ENCODE measurements around the gene USP16. TPM values are rescaled to one million over a fixed set of nuclear protein-coding genes. Genes with fewer than 3 reads are reported as not detected.

The USP16 gene
- total RNA-seq, 6 experiments from 2014 or later: 28.1 to 43.1 (median 37.1) TPM

- Mint-ChIP-seq H3K9me3 (no peaks in the 10 kb centered on the region), H3K36me3 (ENCODE audit: low read depth) (peaks cover 14% of the 10 kb centered on the region), H3K4me1 (ENCODE audit: low read depth) (peaks cover 34% of the 10 kb centered on the region), H3K4me3 (no peak overlapping the region), H3K27me3 (ENCODE audit: insufficient read depth) (peaks cover 3% of the 10 kb centered on the region; the same call in 1 of the 2 replicates), H3K27ac (peak overlapping the region; percentile 26; the same call in 1 of the 2 replicates)
- DNase-seq: no peak
- TF ChIP-seq CTCF (IDR thresholded peaks at IDR 0.05): no peak
Measured at GRCh38 chr21:29022166-29022565, 2.3 kb upstream of the USP16 start.

GRCh38 chr21:29025328-29025713 lies 853 bp downstream of the USP16 start:
- H3K27ac Mint-ChIP-seq: peak overlapping the region; percentile 100
- H3K4me1 Mint-ChIP-seq (ENCODE audit: low read depth): peaks cover 20% of the 10 kb centered on the region
- H3K36me3 Mint-ChIP-seq (ENCODE audit: low read depth): peaks cover 12% of the 10 kb centered on the region
- H3K4me3 Mint-ChIP-seq: peak overlapping the region; percentile 95
- H3K27me3 Mint-ChIP-seq (ENCODE audit: insufficient read depth): peaks cover 3% of the 10 kb centered on the region; the same call in 1 of the 2 replicates
- no peaks in the 10 kb centered on the region for H3K9me3 Mint-ChIP-seq
- no peak for TF ChIP-seq CTCF (IDR thresholded peaks at IDR 0.05)
- DNase-seq: peak; percentile 38

DNA sequence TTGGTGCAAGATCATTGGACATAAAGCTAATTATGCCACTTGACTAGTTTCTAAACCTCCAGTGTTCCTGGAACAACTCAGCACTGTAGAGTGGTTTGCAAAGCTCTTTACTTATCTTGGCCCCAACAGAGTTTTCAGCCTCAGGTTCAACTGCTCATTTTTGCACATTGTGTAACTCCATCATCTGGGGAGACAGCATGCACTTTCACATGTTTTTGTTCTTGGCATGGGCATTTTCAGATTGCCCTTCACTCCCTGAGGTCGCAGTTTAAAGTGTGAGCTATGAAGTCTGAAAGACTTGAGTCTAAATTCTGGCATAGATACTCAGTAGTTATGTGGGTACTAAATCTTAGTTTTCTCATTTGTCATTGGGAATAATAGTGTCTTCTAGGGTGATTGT lies 5.1 kb downstream of the USP16 start:
- no peak for TF ChIP-seq CTCF (IDR thresholded peaks at IDR 0.05)
- DNase-seq: no peak
- Mint-ChIP-seq H3K27me3 (ENCODE audit: insufficient read depth) (peaks cover 3% of the 10 kb centered on the region), H3K4me3 (no peak overlapping the region), H3K4me1 (ENCODE audit: low read depth) (peaks cover 15% of the 10 kb centered on the region), H3K9me3 (no peaks in the 10 kb centered on the region), H3K27ac (no peak overlapping the region), H3K36me3 (ENCODE audit: low read depth) (peaks cover 12% of the 10 kb centered on the region; the same call in 1 of the 2 replicates)

- Mint-ChIP-seq H3K27me3 (ENCODE audit: insufficient read depth) (no peaks in the 10 kb centered on the region; the same call in 1 of the 2 replicates), H3K27ac (no peak overlapping the region), H3K4me1 (ENCODE audit: low read depth) (peaks cover 9% of the 10 kb centered on the region), H3K9me3 (no peaks in the 10 kb centered on the region), H3K4me3 (no peak overlapping the region), H3K36me3 (ENCODE audit: low read depth) (peaks cover 18% of the 10 kb centered on the region)
- DNase-seq: no peak
- no peak for TF ChIP-seq CTCF (IDR thresholded peaks at IDR 0.05)
Measured at GRCh38 chr21:29030909-29031308, 6.4 kb downstream of the USP16 start.

DNA sequence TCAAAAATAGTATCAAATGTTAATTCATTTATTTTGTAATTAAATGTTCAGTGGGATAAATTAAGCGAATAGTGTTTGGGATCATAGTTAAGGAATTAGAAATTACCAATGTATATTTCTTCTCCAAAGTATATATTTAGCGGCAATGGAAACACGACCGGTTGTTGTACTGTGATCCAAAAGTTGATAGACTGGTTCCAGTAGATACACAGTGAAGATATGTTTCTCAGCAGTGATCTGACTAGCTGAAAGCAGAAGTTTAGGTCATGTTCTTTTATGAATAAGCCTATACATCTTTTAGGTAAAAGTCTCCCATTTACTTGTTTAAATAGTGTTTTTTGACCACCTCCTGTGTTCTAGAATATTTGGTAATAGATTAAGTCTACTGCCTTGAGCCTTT lies 8.8 kb downstream of the USP16 start:
- Mint-ChIP-seq H3K9me3 (no peaks in the 10 kb centered on the region), H3K27ac (no peak overlapping the region), H3K4me3 (no peak overlapping the region), H3K4me1 (ENCODE audit: low read depth) (no peaks in the 10 kb centered on the region), H3K36me3 (ENCODE audit: low read depth) (peaks cover 34% of the 10 kb centered on the region), H3K27me3 (ENCODE audit: insufficient read depth) (no peaks in the 10 kb centered on the region; the same call in 1 of the 2 replicates)
- no peak for DNase-seq
- TF ChIP-seq CTCF (IDR thresholded peaks at IDR 0.05): no peak

- Mint-ChIP-seq H3K9me3 (no peaks in the 10 kb centered on the region), H3K27me3 (ENCODE audit: insufficient read depth) (no peaks in the 10 kb centered on the region; the same call in 1 of the 2 replicates), H3K4me3 (no peak overlapping the region), H3K36me3 (ENCODE audit: low read depth) (peaks cover 34% of the 10 kb centered on the region), H3K27ac (no peak overlapping the region), H3K4me1 (ENCODE audit: low read depth) (no peaks in the 10 kb centered on the region)
- no peak for TF ChIP-seq CTCF (IDR thresholded peaks at IDR 0.05)
- DNase-seq: no peak
Measured at GRCh38 chr21:29033871-29034270, 9.4 kb downstream of the USP16 start.

Data from HFFc6 (cell line).